MCF 10A (cell line): ENCODE measurements around the gene GMDS. TPM values are rescaled to one million over a fixed set of nuclear protein-coding genes. Genes with fewer than 3 reads are reported as not detected.

Experiments
- BruUV-seq: library from RNA; stranded (reverse); fragments of 400-500 nt; replicated peaks from 2 replicates; lab custom pipeline; 2021; lab: Mats Ljungman, UMichigan
- CTCF ChIA-PET: fragments of 300-600 bp; sonication (Branson Sonifier 250); formaldehyde crosslinking; extraction: SDS; loops from one replicate; lab custom pipeline; 2021; ENCODE audit warnings: antibody characterized with exemption, inconsistent platforms; lab: Yijun Ruan, JAX
- POLR2A ChIA-PET: fragments of 300-600, 350-650 bp; sonication (Branson Sonifier 250); formaldehyde crosslinking; extraction: SDS; loops from one replicate; lab custom pipeline; 2020; ENCODE audit warnings: antibody characterized with exemption, inconsistent platforms; lab: Yijun Ruan, JAX
- DNase-seq: peaks from one replicate; pipeline ENCODE4 v3.0.0-alpha.2; 2018; ENCODE audit not compliant: unreplicated experiment
- H3K27ac Mint-ChIP-seq: one replicate; pipeline ENCODE4 v1.8.0; 2022; ENCODE audit warnings: mild to moderate bottlenecking, low read depth, mixed read lengths; ENCODE audit not compliant: unreplicated experiment
- H3K27me3 Mint-ChIP-seq: one replicate; pipeline ENCODE4 v1.8.0; 2022; ENCODE audit warnings: mixed read lengths; ENCODE audit not compliant: insufficient read depth, unreplicated experiment
- H3K36me3 Mint-ChIP-seq: one replicate; pipeline ENCODE4 v1.8.0; 2022; ENCODE audit warnings: mild to moderate bottlenecking, moderate library complexity, mixed read lengths; ENCODE audit not compliant: insufficient read depth, unreplicated experiment
- H3K4me1 Mint-ChIP-seq: one replicate; pipeline ENCODE4 v1.8.0; 2022; ENCODE audit warnings: mixed read lengths; ENCODE audit not compliant: insufficient read depth, unreplicated experiment
- H3K4me3 Mint-ChIP-seq: one replicate; pipeline ENCODE4 v1.8.0; 2022; ENCODE audit warnings: mild to moderate bottlenecking, moderate library complexity, mixed read lengths; ENCODE audit not compliant: unreplicated experiment
- H3K9me3 Mint-ChIP-seq: one replicate; pipeline ENCODE4 v1.8.0; 2022; ENCODE audit warnings: mixed read lengths; ENCODE audit not compliant: unreplicated experiment
- intact Hi-C: fragments of 100-400 bp; cut with micrococcal nuclease; formaldehyde crosslinking; loops from 2 replicates; pipeline ENCODE4 v1.14.1; 2022
- total RNA-seq: library from RNA; stranded (reverse); gene quantifications from 2 replicates; pipeline ENCODE4 v1.2.3, GENCODE V29; 2022
- TF ChIP-seq, protein P1 (sequence below): fragments of 200-600 bp; IDR thresholded peaks from one replicate; pipeline ENCODE4 v1.8.0; 2022; ENCODE audit warnings: antibody characterized with exemption, mild to moderate bottlenecking; ENCODE audit not compliant: unreplicated experiment

Gene GMDS
- total RNA-seq, 1 experiment from 2014 or later = 24.9 TPM

DNA sequence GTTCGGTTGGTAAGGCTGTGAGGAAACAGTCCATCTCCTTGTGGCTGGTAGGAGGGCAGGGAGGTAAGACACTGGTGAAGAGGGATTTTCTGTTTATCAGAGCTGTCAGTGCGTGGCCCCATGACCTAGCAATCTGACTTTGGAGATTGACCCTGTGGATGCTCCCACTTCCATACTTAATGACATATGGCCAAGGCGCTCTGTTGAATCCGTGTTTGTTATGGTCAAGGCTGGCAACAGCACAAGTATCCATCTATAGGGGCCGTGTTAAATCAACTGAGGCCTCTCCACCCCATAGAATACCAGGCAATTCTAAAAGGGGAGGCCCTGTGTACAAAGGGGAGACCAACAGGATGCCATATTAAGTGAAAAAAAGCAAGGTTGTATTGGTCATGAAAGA, 661.3 kb downstream of the GMDS start:
- intact Hi-C loops = no loop called here
- BruUV-seq = no TSS peak
- TF ChIP-seq, protein P1, sequence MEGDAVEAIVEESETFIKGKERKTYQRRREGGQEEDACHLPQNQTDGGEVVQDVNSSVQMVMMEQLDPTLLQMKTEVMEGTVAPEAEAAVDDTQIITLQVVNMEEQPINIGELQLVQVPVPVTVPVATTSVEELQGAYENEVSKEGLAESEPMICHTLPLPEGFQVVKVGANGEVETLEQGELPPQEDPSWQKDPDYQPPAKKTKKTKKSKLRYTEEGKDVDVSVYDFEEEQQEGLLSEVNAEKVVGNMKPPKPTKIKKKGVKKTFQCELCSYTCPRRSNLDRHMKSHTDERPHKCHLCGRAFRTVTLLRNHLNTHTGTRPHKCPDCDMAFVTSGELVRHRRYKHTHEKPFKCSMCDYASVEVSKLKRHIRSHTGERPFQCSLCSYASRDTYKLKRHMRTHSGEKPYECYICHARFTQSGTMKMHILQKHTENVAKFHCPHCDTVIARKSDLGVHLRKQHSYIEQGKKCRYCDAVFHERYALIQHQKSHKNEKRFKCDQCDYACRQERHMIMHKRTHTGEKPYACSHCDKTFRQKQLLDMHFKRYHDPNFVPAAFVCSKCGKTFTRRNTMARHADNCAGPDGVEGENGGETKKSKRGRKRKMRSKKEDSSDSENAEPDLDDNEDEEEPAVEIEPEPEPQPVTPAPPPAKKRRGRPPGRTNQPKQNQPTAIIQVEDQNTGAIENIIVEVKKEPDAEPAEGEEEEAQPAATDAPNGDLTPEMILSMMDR = no peak
- ChIA-PET CTCF (interaction anchor here (1.8 kb wide), 1 partner anchor 12 kb away, joined by 5 read pairs; no protein-coding TSS in a partner anchor), POLR2A (no interaction called here)
- Mint-ChIP-seq H3K36me3 (no peaks in the 10 kb centered on the region), H3K27me3 (peaks cover 8% of the 10 kb centered on the region), H3K4me1 (no peaks in the 10 kb centered on the region), H3K27ac (no peak overlapping the region), H3K4me3 (no peak overlapping the region), H3K9me3 (no peaks in the 10 kb centered on the region)
- no peak for DNase-seq

DNA sequence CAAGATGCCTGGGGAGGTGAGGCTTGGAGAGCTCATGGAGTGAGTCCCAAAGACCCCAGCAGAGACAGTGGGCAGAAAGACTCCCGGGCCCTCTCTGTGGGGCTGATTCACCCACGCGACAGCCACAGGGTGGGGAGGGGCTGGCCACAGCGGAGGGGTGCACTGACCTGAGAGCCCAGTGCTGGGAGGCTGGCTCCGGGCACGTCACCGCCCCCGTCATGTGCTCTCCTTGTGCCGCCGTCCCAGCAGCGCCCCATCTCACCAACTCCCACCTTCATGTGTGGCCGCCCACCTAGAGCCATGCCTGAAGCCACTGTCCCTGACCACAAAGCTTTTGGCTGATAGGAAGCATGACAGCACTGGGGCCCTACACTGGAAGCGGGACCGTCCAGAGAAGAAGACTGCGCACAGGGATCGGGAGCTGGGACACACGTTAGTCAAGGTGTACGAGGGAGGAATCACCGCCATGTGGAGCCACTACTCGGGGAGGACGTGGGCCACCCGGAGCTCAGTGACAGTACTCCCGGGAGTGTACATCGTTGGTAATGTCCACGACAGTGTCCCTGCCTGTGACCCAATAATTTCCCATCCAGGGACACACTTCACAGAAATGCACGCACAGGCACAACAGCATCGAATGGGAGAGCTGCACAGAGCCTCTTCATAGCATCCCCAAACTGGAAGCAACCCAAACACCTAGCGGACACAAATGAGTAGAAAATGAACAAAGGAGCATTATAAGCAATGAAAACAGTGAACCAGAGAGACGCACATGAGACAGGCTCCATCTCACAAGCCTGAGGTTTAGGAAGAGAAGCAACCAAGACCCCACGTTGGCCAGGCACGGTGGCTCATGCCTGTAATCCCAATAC, 664.0 kb downstream of the GMDS start:
- CTCF ChIA-PET = interaction anchor here (0.6 to 0.7 kb wide), 2 partner anchors 15 to 25 kb away, joined by 4 to 5 read pairs; no protein-coding TSS in a partner anchor
- H3K36me3 Mint-ChIP-seq = no peaks in the 10 kb centered on the region
- H3K4me1 Mint-ChIP-seq = no peaks in the 10 kb centered on the region
- intact Hi-C loops = no loop called here
- DNase-seq = no peak
- no peak overlapping the region for H3K27ac Mint-ChIP-seq
- H3K27me3 Mint-ChIP-seq = peaks cover 8% of the 10 kb centered on the region
- TF ChIP-seq, protein P1 = no peak
- no peak overlapping the region for H3K4me3 Mint-ChIP-seq
- H3K9me3 Mint-ChIP-seq = no peaks in the 10 kb centered on the region
- no TSS peak for BruUV-seq
- POLR2A ChIA-PET = interaction anchor here (1.8 kb wide), 1 partner anchor 27 kb away, joined by 4 read pairs; no protein-coding TSS in a partner anchor

DNA sequence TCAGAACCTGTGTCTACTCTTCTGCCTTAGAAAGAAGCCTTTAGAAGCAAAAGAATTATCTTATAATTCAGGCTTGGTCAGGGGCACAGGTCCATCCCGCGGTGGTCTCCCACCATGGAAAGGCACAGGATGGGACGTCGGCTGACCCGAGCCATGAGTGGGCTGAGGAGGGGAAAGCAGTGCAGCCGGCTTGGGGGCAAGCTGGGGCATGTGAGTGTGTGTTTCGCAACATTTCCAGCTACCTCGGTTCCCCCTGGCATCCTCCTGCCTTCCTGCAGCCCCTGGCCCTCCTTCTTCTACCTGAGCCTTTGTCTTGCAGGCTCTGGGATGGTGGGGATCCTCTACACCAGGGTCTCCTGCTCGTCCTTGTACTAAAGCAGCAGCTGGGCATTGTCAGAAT, 664.8 kb downstream of the GMDS start:
- TF ChIP-seq, protein P1 = no peak
- peak; percentile 11 for DNase-seq
- Mint-ChIP-seq H3K27ac (no peak overlapping the region), H3K4me3 (no peak overlapping the region), H3K36me3 (no peaks in the 10 kb centered on the region), H3K9me3 (no peaks in the 10 kb centered on the region), H3K4me1 (no peaks in the 10 kb centered on the region), H3K27me3 (peaks cover 2% of the 10 kb centered on the region)
- BruUV-seq = no TSS peak
- ChIA-PET CTCF (no interaction called here), POLR2A (interaction anchor here (1.8 kb wide), 1 partner anchor 26 kb away, joined by 4 read pairs; no protein-coding TSS in a partner anchor)
- intact Hi-C loops = no loop called here

DNA sequence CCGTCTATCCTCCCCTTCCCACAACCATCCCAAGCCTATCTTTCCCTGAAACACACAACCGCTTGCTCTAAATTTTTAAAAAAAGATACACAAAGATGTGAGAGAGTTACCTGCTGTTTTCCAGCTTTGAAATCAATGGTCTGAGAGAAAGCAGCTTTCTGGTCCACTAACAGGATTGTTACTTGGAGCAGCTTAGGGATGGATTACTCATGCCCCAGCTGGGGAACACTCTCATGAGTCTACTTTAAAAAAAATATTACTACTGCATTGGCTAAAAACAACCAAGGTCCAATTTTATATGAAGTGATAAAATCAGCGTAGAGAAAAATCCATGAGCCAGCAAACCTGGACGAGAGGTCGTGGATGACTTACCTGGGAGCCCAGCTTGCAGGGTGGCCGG, 665.3 kb downstream of the GMDS start:
- TF ChIP-seq, protein P1 = no peak
- Mint-ChIP-seq H3K36me3 (no peaks in the 10 kb centered on the region), H3K27me3 (no peaks in the 10 kb centered on the region), H3K27ac (no peak overlapping the region), H3K9me3 (no peaks in the 10 kb centered on the region), H3K4me3 (no peak overlapping the region), H3K4me1 (no peaks in the 10 kb centered on the region)
- POLR2A ChIA-PET = interaction anchor here (0.6 to 1.8 kb wide), 2 partner anchors 26 to 663 kb away, joined by 3 to 4 read pairs; no protein-coding TSS in a partner anchor
- no peak for DNase-seq
- CTCF ChIA-PET = no interaction called here
- intact Hi-C loops = no loop called here
- no TSS peak for BruUV-seq
